Umbilical cord (tissue), 2 donors: ENCODE results near the gene HIF3A. TPM values are rescaled to one million over a fixed set of nuclear protein-coding genes. Genes with fewer than 3 reads are reported as not detected.
"Not testable (repeated sequence)": the region's sequence is repeated elsewhere in the genome, so short reads cannot be mapped to it uniquely, and the experiment has no call there.

Experiments used
- DNase-seq: peaks from one replicate; pipeline ENCODE4 v3.0.0-alpha.2; 2015; ENCODE audit warnings: low spot score
- total RNA-seq: library from RNA; depleted of rRNA; stranded (reverse); fragments of >200 nt; gene quantifications from one replicate; pipeline ENCODE4 v1.2.3, GENCODE V29; 2014; ENCODE audit warnings: low replicate concordance; ENCODE audit not compliant: insufficient read depth

HIF3A gene
- 66.4 TPM for total RNA-seq

- peak; percentile 97 for DNase-seq
Observed at GRCh38 chr19:46296722-46297461, at the start of gene HIF3A. HIF3A (plus strand) TSS chr19:46297042; CDS start chr19:46297077, 35 bp downstream.

- DNase-seq = no peak
Observed at GRCh38 chr19:46250076-46250735, 46.6 kb upstream of the HIF3A start.

DNA sequence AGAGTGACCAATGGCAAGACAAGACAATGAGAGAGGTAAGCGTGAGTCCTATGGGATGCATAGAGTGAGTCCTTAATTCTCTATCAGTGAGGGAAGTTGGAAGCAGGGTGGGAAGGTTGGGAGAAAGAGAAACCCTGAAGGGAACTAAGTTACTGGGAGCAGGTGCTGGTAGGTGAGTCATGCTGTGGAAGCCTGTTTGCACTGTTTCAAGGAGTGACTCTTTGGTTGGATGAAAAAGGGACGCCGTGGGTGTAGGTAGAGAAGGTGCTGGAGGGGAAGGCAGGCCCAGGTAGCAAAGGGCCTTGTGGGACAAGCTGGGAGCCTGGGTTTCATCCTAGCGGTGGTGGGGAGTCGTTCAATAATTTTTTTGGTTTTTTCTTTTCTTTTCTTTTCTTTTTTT, 45.4 kb upstream of the HIF3A start:
- DNase-seq = no peak

GRCh38 chr19:46254776-46255175, 42.1 kb upstream of the HIF3A start:
- no peak for DNase-seq

DNA sequence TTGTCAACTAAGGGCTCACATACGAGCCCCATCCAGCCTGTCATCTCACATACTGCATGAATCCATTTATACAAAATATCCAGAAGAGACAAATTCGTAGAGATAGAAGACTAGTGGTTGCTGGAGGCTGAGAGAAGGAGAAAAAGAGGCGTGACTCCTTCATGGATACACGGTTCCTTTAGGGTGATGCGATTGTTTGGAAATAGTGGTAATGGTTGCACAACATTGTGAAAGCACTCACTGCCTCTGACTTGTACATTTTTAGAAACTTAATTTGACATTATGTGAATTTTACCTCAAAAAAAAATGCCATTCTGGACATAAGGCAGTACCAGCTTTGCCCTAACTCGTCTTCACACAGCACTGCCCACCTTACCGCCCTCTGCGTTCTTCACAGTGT, 40.0 kb upstream of the HIF3A start:
- DNase-seq = no peak

GRCh38 chr19:46261501-46261900, 35.3 kb upstream of the HIF3A start:
- DNase-seq = not testable (repeated sequence)

- DNase-seq = not testable (repeated sequence)
Observed at GRCh38 chr19:46262684-46263296, 34.1 kb upstream of the HIF3A start.

GRCh38 chr19:46264801-46265200, 32.0 kb upstream of the HIF3A start:
- not testable (repeated sequence) for DNase-seq

DNA sequence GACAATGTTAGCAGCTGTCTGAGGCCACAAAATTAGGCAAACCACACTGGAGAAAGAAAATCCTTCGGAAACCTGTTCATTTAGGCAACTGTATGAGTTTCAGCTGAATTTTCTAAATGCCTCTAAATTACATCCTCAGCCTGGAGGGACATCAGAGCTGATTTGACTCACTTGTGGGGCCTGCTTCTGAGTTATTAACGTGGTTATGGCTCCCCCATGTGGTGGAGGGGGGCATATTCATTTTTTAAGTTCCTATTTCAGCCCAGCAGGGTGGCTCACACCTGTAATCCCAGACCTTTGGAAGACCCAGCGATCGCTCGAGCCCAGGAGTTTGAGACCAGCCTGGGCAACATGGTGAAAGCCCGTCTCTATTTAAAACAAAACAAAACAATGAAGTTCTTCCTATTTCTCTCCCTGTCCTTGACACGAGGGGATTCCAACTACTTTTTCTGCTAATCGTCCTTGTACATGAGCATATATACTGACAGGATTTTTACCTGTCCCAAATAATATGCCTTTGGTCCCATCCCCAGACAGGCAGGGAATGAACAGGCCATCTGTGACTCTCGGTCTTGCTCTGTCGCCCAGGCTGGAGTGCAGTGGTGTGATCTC, 31.5 kb upstream of the HIF3A start:
- DNase-seq = peak; percentile 85

GRCh38 chr19:46269101-46269500, 27.7 kb upstream of the HIF3A start:
- no peak for DNase-seq

DNA sequence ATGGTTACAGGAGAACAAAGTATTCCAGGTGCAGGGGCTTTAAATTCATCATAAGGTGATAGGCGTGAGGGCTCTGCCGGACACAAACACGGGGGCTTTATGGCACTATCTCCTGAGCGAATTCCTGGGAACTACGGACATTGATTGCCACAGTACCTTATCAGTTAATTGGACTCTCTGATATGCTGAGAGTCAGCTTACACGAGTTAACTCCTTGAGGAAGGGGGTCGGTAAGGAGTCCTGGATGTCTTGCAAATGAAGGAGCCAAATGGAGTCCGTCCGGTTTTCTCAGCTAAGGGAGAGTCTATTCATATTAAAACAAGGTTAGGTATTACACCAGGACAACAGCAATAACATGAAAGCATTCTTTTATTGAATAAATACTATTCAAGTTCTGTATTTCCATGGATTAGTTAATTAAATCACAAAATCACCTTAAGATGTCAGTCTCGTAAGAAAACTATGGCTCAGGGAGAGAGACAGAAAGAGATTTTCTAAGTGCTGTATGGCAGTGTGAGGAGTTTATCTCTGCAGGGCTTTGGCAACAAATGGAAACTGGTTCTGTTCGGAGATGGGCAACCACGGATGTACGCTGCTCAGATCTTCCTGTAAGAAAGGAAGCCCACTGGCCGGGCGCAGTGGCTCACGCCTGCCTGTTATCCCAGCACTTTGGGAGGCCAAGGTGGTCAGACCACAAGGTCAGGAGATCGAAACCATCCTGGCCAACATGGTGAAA, 26.2 kb upstream of the HIF3A start:
- DNase-seq = no peak

DNA sequence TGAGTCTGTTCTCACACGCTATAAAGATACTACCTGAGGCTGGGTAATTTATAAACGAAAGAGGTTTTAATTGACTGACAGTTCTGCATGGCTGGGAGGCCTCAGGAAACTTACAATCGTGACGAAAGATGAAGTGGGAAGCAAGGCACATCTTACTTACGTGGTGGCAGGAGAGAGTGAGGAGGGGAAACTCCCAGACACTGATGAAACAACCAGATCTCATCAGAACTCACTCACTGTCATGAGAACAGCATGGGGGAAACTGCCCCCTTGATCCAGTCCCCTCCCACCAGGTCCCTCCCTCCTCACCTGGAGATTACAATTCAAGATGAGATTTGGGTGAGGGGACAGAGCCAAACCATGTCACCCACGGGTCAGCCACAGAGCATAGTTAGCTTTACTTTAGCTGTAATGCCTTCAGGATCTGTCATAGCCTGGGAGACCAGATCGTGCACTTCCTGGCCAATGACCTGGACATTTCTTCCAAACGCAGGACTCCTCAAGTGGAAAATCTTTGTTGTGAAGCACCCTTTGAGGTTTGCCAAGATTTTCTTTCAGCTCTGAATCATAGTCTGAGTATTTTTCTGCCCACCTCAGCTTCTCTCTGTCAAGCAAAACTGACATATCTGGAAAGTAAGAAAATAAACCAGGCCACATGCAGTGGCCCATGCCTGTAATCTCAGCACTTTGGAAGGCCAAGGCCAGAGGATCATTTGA, 25.2 kb upstream of the HIF3A start:
- DNase-seq = peak; percentile 47

DNA sequence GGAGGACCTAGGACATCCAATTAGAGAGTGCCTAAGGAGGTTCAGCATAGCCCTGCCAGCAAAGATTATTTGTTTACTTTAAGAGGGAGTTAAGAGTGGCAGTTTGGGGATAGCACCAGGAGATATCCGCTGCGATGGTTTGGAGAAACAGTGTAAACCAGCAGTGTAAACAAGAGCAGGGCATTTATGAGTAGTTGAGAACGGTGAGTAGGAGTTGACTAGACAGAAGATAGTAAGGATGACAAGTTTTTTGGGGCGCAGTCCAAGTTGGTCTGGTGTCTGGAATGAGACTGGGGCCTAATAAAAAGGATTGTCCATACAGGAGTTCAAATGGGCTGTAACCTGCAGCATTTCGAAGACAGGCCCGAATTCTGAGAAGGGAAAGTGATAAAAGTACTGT, 22.9 kb upstream of the HIF3A start:
- DNase-seq = not testable (repeated sequence)

DNA sequence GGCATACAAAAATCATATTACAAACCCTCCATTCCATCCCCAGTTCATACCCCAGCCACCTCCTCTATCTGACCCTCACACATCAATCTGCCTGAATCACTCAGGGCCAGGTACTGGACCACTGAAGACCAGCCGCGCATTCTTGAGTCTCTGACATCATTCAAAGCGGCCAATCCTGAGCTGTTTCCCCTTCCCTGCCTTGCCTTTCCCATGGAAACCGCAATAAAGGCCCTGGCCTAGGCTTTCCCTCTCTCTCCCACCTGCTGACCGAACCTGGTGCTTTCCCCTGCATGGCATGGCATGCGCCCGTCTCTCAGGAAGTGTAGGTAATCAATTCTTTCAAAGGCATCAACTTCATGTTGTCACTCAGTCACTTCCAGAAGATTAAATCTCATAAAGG, 17.7 kb upstream of the HIF3A start:
- no peak for DNase-seq

- no peak for DNase-seq
Observed at GRCh38 chr19:46283771-46284170, 13.1 kb upstream of the HIF3A start.

- DNase-seq = no peak
Observed at GRCh38 chr19:46284635-46285034, 12.2 kb upstream of the HIF3A start.

GRCh38 chr19:46287585-46287984, 9.3 kb upstream of the HIF3A start:
- DNase-seq = no peak

GRCh38 chr19:46288896-46289588, 7.8 kb upstream of the HIF3A start:
- no peak for DNase-seq

GRCh38 chr19:46289724-46290619, 6.9 kb upstream of the HIF3A start:
- no peak for DNase-seq
